Measurements from ENCODE around the gene HNRNPAB. TPM values are rescaled to one million over a fixed set of nuclear protein-coding genes. Genes with fewer than 3 reads are reported as not detected.

HNRNPAB gene
- total and polyA plus RNA-seq, 2 donors (not counting 3 experiments of a cell fraction or from before 2014, with no cell fraction given): 207 to 309 TPM

GRCh38 chr5:178245389-178245788 is 41.1 kb downstream of the HNRNPAB start:
- no peak overlapping the region for H3K9ac ChIP-seq (replicated peaks; ENCODE audit: extremely low read depth, insufficient read depth, low read length)
- no peak overlapping the region for H3K4me3 ChIP-seq (replicated peaks in 1 of 3; ENCODE audit: insufficient read depth in 1 of 3, low read depth in 1 of 3, low read length in 3 of 3)
- no peak for FAIRE-seq
- ChIA-PET CTCF (no interaction called here), POLR2A (no interaction called here)
- H3K79me2 ChIP-seq (ENCODE audit: control insufficient read depth, insufficient read depth, low read length): no peaks in the 10 kb centered on the region
- H3K27ac ChIP-seq (ENCODE audit: insufficient read depth, low read depth, low read length): no peak overlapping the region
- dilution Hi-C loops (cut with MboI; ENCODE audit: extremely low pct_ligation_motif_present, low sequenced_read_pairs) (no loop called here), intact Hi-C loops (cut with micrococcal nuclease) (no loop called here)
- no TSS peak for BruUV-seq (replicated peaks)
- H3K9me3 ChIP-seq (replicated peaks; ENCODE audit: control insufficient read depth, insufficient read depth, low read length): no peaks in the 10 kb centered on the region
- no peaks in the 10 kb centered on the region for H3K27me3 ChIP-seq (ENCODE audit: control insufficient read depth in 2 of 2, insufficient read depth in 2 of 2, low read length in 2 of 2)
- H3K4me2 ChIP-seq (ENCODE audit: insufficient read depth, low read length): no peak overlapping the region
- H3K36me3 ChIP-seq (ENCODE audit: control insufficient read depth in 2 of 2, extremely low read depth in 1 of 2, insufficient read depth in 2 of 2, low read length in 2 of 2): no peaks in the 10 kb centered on the region
- no peak for DNase-seq (ENCODE audit: low read depth, low spot score)
- TF ChIP-seq FOS (IDR thresholded peaks at IDR 0.05; ENCODE audit: borderline replicate concordance, insufficient read depth, low read length) (no peak), GATA2 (IDR thresholded peaks at IDR 0.05; ENCODE audit: insufficient read depth, insufficient read length, low read depth, low read length) (no peak), JUN (IDR thresholded peaks at IDR 0.05; ENCODE audit: borderline replicate concordance, insufficient read depth, insufficient read length, low read depth) (no peak), CTCF (IDR thresholded peaks at IDR 0.05; ENCODE audit: extremely low read depth in 1 of 2, insufficient read depth in 1 of 2, low read depth in 1 of 2, low read length in 2 of 2) (no peak)
- H2AFZ ChIP-seq (ENCODE audit: low read depth, low read length): no peak overlapping the region
- H3K9me1 ChIP-seq (replicated peaks; ENCODE audit: control insufficient read depth, extremely low read depth, insufficient read depth, low read length): no peaks in the 10 kb centered on the region
- no peaks in the 10 kb centered on the region for H4K20me1 ChIP-seq (replicated peaks; ENCODE audit: control insufficient read depth, extremely low read depth, insufficient read depth, low read length)
- H3K4me1 ChIP-seq (ENCODE audit: control insufficient read depth, extremely low read depth, insufficient read depth, low read length): peaks cover 6% of the 10 kb centered on the region

DNA sequence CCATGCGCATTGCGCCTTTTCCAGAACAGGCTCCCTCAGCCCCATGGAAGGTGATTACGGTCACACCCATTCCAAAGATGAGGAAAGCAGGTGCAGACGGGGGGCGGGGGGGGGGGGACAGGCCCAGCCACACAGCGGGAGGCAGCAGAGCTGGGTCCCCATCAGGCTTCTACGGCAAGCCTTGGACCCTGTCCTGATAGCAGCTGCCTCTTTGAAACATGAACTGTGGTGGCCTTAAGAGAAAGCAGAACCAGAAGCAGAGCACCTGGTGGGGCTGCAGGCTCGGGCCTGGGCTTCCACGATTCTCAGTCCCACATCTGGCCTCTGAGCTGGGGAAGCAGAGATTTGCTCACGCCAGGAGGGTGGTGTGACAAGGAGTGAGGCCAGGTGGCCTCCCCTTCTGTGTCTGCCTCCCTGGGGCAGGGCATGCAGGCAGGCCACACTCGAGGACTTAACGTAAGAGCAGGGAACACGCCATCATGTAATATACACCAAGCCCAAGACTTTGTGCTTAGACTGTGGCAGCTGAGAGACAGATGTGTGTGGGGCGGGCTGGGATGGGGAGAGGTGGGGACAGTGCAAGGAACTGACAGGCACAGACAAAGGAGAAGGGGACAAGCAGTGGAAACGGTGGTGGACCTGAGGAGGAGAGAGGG is 42.4 kb downstream of the HNRNPAB start:
- H4K20me1 ChIP-seq (replicated peaks; ENCODE audit: control insufficient read depth, extremely low read depth, insufficient read depth, low read length): no peaks in the 10 kb centered on the region
- H3K27ac ChIP-seq (ENCODE audit: insufficient read depth, low read depth, low read length): no peak overlapping the region
- H3K79me2 ChIP-seq (ENCODE audit: control insufficient read depth, insufficient read depth, low read length): no peaks in the 10 kb centered on the region
- no TSS peak for BruUV-seq (replicated peaks)
- DNase-seq (ENCODE audit: low read depth, low spot score): no peak
- no peak overlapping the region for H3K4me3 ChIP-seq (replicated peaks in 1 of 3; ENCODE audit: insufficient read depth in 1 of 3, low read depth in 1 of 3, low read length in 3 of 3)
- H2AFZ ChIP-seq (ENCODE audit: low read depth, low read length): no peak overlapping the region
- no peak for FAIRE-seq
- no peaks in the 10 kb centered on the region for H3K9me3 ChIP-seq (replicated peaks; ENCODE audit: control insufficient read depth, insufficient read depth, low read length)
- H3K4me2 ChIP-seq (ENCODE audit: insufficient read depth, low read length): no peak overlapping the region
- H3K9me1 ChIP-seq (replicated peaks; ENCODE audit: control insufficient read depth, extremely low read depth, insufficient read depth, low read length): no peaks in the 10 kb centered on the region
- H3K36me3 ChIP-seq (ENCODE audit: control insufficient read depth in 2 of 2, extremely low read depth in 1 of 2, insufficient read depth in 2 of 2, low read length in 2 of 2): no peaks in the 10 kb centered on the region
- no peaks in the 10 kb centered on the region for H3K4me1 ChIP-seq (ENCODE audit: control insufficient read depth, extremely low read depth, insufficient read depth, low read length)
- TF ChIP-seq CTCF (IDR thresholded peaks at IDR 0.05; ENCODE audit: extremely low read depth in 1 of 2, insufficient read depth in 1 of 2, low read depth in 1 of 2, low read length in 2 of 2) (no peak), MYC (IDR thresholded peaks at IDR 0.05; ENCODE audit: low read depth, low read length) (no peak), FOS (IDR thresholded peaks at IDR 0.05; ENCODE audit: borderline replicate concordance, insufficient read depth, low read length) (no peak), GATA2 (IDR thresholded peaks at IDR 0.05; ENCODE audit: insufficient read depth, insufficient read length, low read depth, low read length) (no peak), POLR2A (IDR thresholded peaks at IDR 0.05; ENCODE audit: low read depth, low read length) (no peak), JUN (IDR thresholded peaks at IDR 0.05; ENCODE audit: borderline replicate concordance, insufficient read depth, insufficient read length, low read depth) (no peak), EZH2 (IDR thresholded peaks at IDR 0.05; ENCODE audit: borderline replicate concordance, low read depth, low read length, severe bottlenecking) (no peak), POLR2AphosphoS5 (IDR thresholded peaks at IDR 0.05; ENCODE audit: insufficient read depth, low read depth, low read length) (no peak)
- TF ChIP-seq, protein P1, sequence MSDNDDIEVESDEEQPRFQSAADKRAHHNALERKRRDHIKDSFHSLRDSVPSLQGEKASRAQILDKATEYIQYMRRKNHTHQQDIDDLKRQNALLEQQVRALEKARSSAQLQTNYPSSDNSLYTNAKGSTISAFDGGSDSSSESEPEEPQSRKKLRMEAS (IDR thresholded peaks at IDR 0.05; ENCODE audit: insufficient read depth, insufficient read length): no peak
- dilution Hi-C loops (cut with MboI; ENCODE audit: extremely low pct_ligation_motif_present, low sequenced_read_pairs) (no loop called here), intact Hi-C loops (cut with micrococcal nuclease) (no loop called here)
- H3K9ac ChIP-seq (replicated peaks; ENCODE audit: extremely low read depth, insufficient read depth, low read length): no peak overlapping the region
- H3K27me3 ChIP-seq (ENCODE audit: control insufficient read depth in 2 of 2, insufficient read depth in 2 of 2, low read length in 2 of 2): no peaks in the 10 kb centered on the region
- POLR2A ChIA-PET: no interaction called here
- CTCF ChIA-PET: no interaction called here
